Panc1 (cell line): ENCODE results near the gene GFER. TPM values are rescaled to one million over a fixed set of nuclear protein-coding genes. Genes with fewer than 3 reads are reported as not detected.

Experiments
- ATAC-seq: fragments of 200-7000 bp; cut with Tn5 transposase; 2 replicates; pipeline ENCODE4 v1.9.1; 2020; ENCODE audit warnings: mild to moderate bottlenecking, moderate library complexity
- BruUV-seq: library from RNA; stranded (reverse); fragments of 400-500 nt; replicated peaks from 2 replicates; lab custom pipeline; 2021; lab: Mats Ljungman, UMichigan
- CTCF ChIA-PET: fragments of 300-600 bp; sonication (Branson Sonifier 250); formaldehyde crosslinking; loops from one replicate; lab custom pipeline; 2022; ENCODE audit warnings: antibody characterized with exemption; lab: Charles Lee
- POLR2A ChIA-PET: fragments of 300-600 bp; sonication (Branson Sonifier 250); formaldehyde crosslinking; loops from one replicate; lab custom pipeline; 2022; ENCODE audit warnings: antibody characterized with exemption; lab: Charles Lee
- DNase-seq: peaks from one replicate; pipeline ENCODE4 v3.0.0-alpha.2; 2010; ENCODE audit warnings: low read depth, low spot score
- H3K27ac ChIP-seq: 2 replicates; pipeline ENCODE4 v1.5.1; 2011; ENCODE audit warnings: mild to moderate bottlenecking, low read length, inconsistent platforms
- H3K27me3 ChIP-seq: fragments of 200-500 bp; sonication (Bioruptor generic); 2 replicates; pipeline ENCODE4 v1.6.0; 2014; ENCODE audit warnings: low read length, inconsistent platforms; ENCODE audit not compliant: control insufficient read depth, insufficient read depth
- H3K36me3 ChIP-seq: fragments of 200-500 bp; sonication (Bioruptor generic); 2 replicates; pipeline ENCODE4 v1.5.1; 2014; ENCODE audit warnings: inconsistent platforms, mild to moderate bottlenecking, low read length, moderate library complexity; ENCODE audit not compliant: control insufficient read depth, insufficient read depth
- H3K4me1 ChIP-seq: 2 replicates; pipeline ENCODE4 v1.5.1; 2011; ENCODE audit warnings: inconsistent platforms, mild to moderate bottlenecking, low read length, moderate library complexity; ENCODE audit not compliant: control insufficient read depth, insufficient read depth
- H3K4me3 ChIP-seq, 2 experiments: 2 replicates each; pipeline ENCODE4 v1.5.1; 2011 to 2012; ENCODE audit warnings: low read depth in 2 of 2, low read length in 2 of 2, mild to moderate bottlenecking in 2 of 2, inconsistent platforms in 1 of 2, moderate library complexity in 1 of 2
- H3K9me3 ChIP-seq: fragments of 200-500 bp; sonication (Bioruptor generic); 2 replicates; pipeline ENCODE4 v1.5.1; 2014; ENCODE audit warnings: low read depth, mild to moderate bottlenecking, inconsistent platforms, low read length, moderate library complexity; ENCODE audit not compliant: control insufficient read depth, insufficient read depth
- CTCF ChIP-seq: fragments of 450-650 bp; IDR thresholded peaks from 2 replicates; pipeline ENCODE4 v1.5.1; 2017; ENCODE audit warnings: mild to moderate bottlenecking
- POLR2AphosphoS5 ChIP-seq: IDR thresholded peaks from 2 replicates; pipeline ENCODE4 v1.6.1; 2012; ENCODE audit warnings: mild to moderate bottlenecking, low read depth, low read length, moderate library complexity
- REST ChIP-seq, 2 experiments: IDR thresholded peaks; 2 replicates each; pipeline ENCODE4 v1.6.1; 2011 to 2012; ENCODE audit warnings: low read depth in 2 of 2, control low read depth in 1 of 2, low read length in 1 of 2, mild to moderate bottlenecking in 1 of 2, moderate library complexity in 1 of 2; ENCODE audit not compliant: insufficient read depth in 1 of 2
- SIN3A ChIP-seq: IDR thresholded peaks from 2 replicates; pipeline ENCODE4 v1.6.1; 2012; ENCODE audit warnings: low read depth, mild to moderate bottlenecking, low read length, moderate library complexity, borderline replicate concordance; ENCODE audit not compliant: insufficient read depth
- TCF7L2 ChIP-seq: IDR thresholded peaks from 2 replicates; pipeline ENCODE4 v1.6.1; 2011; ENCODE audit warnings: mild to moderate bottlenecking, low read depth, low read length, inconsistent platforms
- in situ Hi-C: cut with HindIII; loops from 2 replicates; pipeline ENCODE4 v1.10.0; 2016; ENCODE audit warnings: low sequenced_read_pairs, low pct_unique_long_range_greater_than_20kb
- intact Hi-C: fragments of 100-400 bp; cut with micrococcal nuclease; formaldehyde crosslinking; loops from one replicate; pipeline ENCODE4 v1.10.0; 2022; ENCODE audit not compliant: unreplicated experiment
- total RNA-seq: library from RNA; stranded (reverse); gene quantifications from one replicate; pipeline ENCODE4 v1.2.1, GENCODE V29; 2021; ENCODE audit not compliant: unreplicated experiment

The GFER gene
- total RNA-seq, 1 experiment from 2014 or later = 49.2 TPM

GRCh38 chr16:1965396-1966001 lies 18.5 kb upstream of the GFER start:
- TSS peak; percentile 89 for BruUV-seq
- ChIA-PET POLR2A (interaction anchor here (0.7 to 1.1 kb wide), 2 partner anchors 17 to 82 kb away, joined by 4 to 5 read pairs; partner anchors contain the start of genes NTHL1 and TSC2), CTCF (no interaction called here)
- in situ Hi-C loops = no loop called here
- intact Hi-C loops = no loop called here
- TF ChIP-seq TCF7L2 (no peak), SIN3A (no peak), POLR2AphosphoS5 (no peak), CTCF (no peak), REST (IDR thresholded peaks at IDR 0.05; ENCODE audit: insufficient read depth in 1 of 2, low read depth in 2 of 2, low read length in 1 of 2) (no peak)
- Histone ChIP-seq H3K4me1 (peaks cover 12% of the 10 kb centered on the region), H3K9me3 (no peaks in the 10 kb centered on the region), H3K27ac (peak overlapping the region; percentile 96), H3K4me3 (peak overlapping the region; percentile 99), H3K27me3 (no peaks in the 10 kb centered on the region), H3K36me3 (peaks cover 11% of the 10 kb centered on the region)
- DNase-seq (no peak), ATAC-seq (no peak)

- peak within 1 kb of the TSS; percentile 99 for H3K4me3 ChIP-seq
- H3K9me3 ChIP-seq = no peaks in the 10 kb centered on the region
- in situ Hi-C loops (no loop called here), intact Hi-C loops (no loop called here)
- BruUV-seq = no TSS peak
- TF ChIP-seq POLR2AphosphoS5 = no peak
- no peak for TF ChIP-seq CTCF
- TF ChIP-seq REST (IDR thresholded peaks at IDR 0.05; ENCODE audit: insufficient read depth in 1 of 2, low read depth in 2 of 2, low read length in 1 of 2) = no peak
- TF ChIP-seq TCF7L2 = no peak
- no peak for TF ChIP-seq SIN3A
- POLR2A ChIA-PET = interaction anchor here (1.0 kb wide), 1 partner anchor 16 kb away, joined by 8 read pairs; no protein-coding TSS in a partner anchor
- CTCF ChIA-PET = interaction anchor here (0.5 kb wide), 1 partner anchor 56 kb away, joined by 5 read pairs; no protein-coding TSS in a partner anchor
- no peaks in the 10 kb centered on the region for H3K27me3 ChIP-seq
- peak within 1 kb of the TSS; percentile 96 for H3K27ac ChIP-seq
- DNase-seq (no peak), ATAC-seq (no peak)
- H3K4me1 ChIP-seq = peaks cover 8% of the 10 kb centered on the region
- H3K36me3 ChIP-seq = peaks cover 11% of the 10 kb centered on the region
These were observed 17.5 kb upstream of the GFER start, which contains the start of gene RNF151 for GRCh38 chr16:1966460-1966859. Gene RNF151, plus strand, starts transcription at chr16:1966856. Its CDS starts 26 bp downstream, at chr16:1966882.
